CD4-positive, CD25-positive, alpha-beta regulatory T cell (primary cell): ENCODE measurements around the gene TBC1D9B. TPM values are rescaled to one million over a fixed set of nuclear protein-coding genes. Genes with fewer than 3 reads are reported as not detected.

ENCODE experiments used
- ATAC-seq, 2 donors: fragments of 150-1000 bp; cut with Tn5 transposase; one replicate each; pipeline ENCODE4 v1.10.0; 2021; ENCODE audit warnings: low read depth in 2 of 2, moderate number of reproducible peaks in 2 of 2, moderate library complexity in 1 of 2
- DNase-seq, 3 donors: peaks; one replicate each; pipeline versions ENCODE4 v3.0.0 to v3.0.0-alpha.2; 2012 to 2022; ENCODE audit warnings: mixed read lengths in 1 of 3
- H3K27ac ChIP-seq: one replicate; pipeline ENCODE4 v1.7.0; 2013; ENCODE audit warnings: mild to moderate bottlenecking, low read length; ENCODE audit not compliant: insufficient read depth, poor library complexity, severe bottlenecking
- H3K27me3 ChIP-seq: one replicate; pipeline ENCODE4 v1.7.0; 2013; ENCODE audit warnings: low read length; ENCODE audit not compliant: control insufficient read depth, insufficient read depth
- H3K36me3 ChIP-seq: one replicate; pipeline ENCODE4 v1.7.0; 2013; ENCODE audit warnings: mild to moderate bottlenecking, low read length, moderate library complexity; ENCODE audit not compliant: control insufficient read depth, insufficient read depth
- H3K4me1 ChIP-seq: 2 replicates; pipeline ENCODE4 v1.7.0; 2013; ENCODE audit warnings: mild to moderate bottlenecking, low read length; ENCODE audit not compliant: insufficient read depth, control insufficient read depth, poor library complexity, severe bottlenecking
- H3K4me3 ChIP-seq: one replicate; pipeline ENCODE4 v1.7.0; 2013; ENCODE audit warnings: low read depth, mild to moderate bottlenecking, low read length, moderate library complexity
- H3K9me3 ChIP-seq, 2 experiments: 1 replicate in 1 of 2; 2 replicates in 1 of 2; pipeline ENCODE4 v1.7.0; 2013; ENCODE audit warnings: low read length in 2 of 2, mild to moderate bottlenecking in 1 of 2, moderate library complexity in 1 of 2; ENCODE audit not compliant: control insufficient read depth in 2 of 2
- H3K27ac Mint-ChIP-seq, 3 donors: one replicate each; pipeline ENCODE4 v1.8.0; 2020 to 2022; ENCODE audit warnings: mild to moderate bottlenecking in 3 of 3, mixed read lengths in 3 of 3, moderate library complexity in 2 of 3
- H3K27me3 Mint-ChIP-seq: one replicate; pipeline ENCODE4 v1.8.0; 2022; ENCODE audit warnings: mild to moderate bottlenecking, mixed read lengths
- H3K36me3 Mint-ChIP-seq: one replicate; pipeline ENCODE4 v1.8.0; 2020; ENCODE audit warnings: mixed read lengths
- H3K4me1 Mint-ChIP-seq, 4 donors: one replicate each; pipeline ENCODE4 v1.8.0; 2020 to 2022; ENCODE audit warnings: mixed read lengths in 4 of 4, mild to moderate bottlenecking in 1 of 4
- H3K4me3 Mint-ChIP-seq, 4 donors: one replicate each; pipeline ENCODE4 v1.8.0; 2020 to 2022; ENCODE audit warnings: mild to moderate bottlenecking in 4 of 4, mixed read lengths in 4 of 4, moderate library complexity in 3 of 4
- H3K9me3 Mint-ChIP-seq, 7 donors: one replicate each; pipeline ENCODE4 v1.8.0; 2020 to 2022; ENCODE audit warnings: mixed read lengths in 7 of 7, mild to moderate bottlenecking in 3 of 7, moderate library complexity in 2 of 7
- polyA plus RNA-seq, 4 donors: library from polyadenylated mRNA; unstranded; fragments of 300-500 nt; fragmentation: Illumina TruSeq; gene quantifications; one replicate each; pipeline ENCODE4 v1.2.3, GENCODE V29; 2021
- total RNA-seq: library from RNA; stranded (reverse); gene quantifications from one replicate; pipeline ENCODE4 v1.2.3, GENCODE V29; 2022

TBC1D9B gene
- total and polyA plus RNA-seq, 5 donors from 2014 or later = 11.3 to 53.1 (median 15.9) TPM

DNA sequence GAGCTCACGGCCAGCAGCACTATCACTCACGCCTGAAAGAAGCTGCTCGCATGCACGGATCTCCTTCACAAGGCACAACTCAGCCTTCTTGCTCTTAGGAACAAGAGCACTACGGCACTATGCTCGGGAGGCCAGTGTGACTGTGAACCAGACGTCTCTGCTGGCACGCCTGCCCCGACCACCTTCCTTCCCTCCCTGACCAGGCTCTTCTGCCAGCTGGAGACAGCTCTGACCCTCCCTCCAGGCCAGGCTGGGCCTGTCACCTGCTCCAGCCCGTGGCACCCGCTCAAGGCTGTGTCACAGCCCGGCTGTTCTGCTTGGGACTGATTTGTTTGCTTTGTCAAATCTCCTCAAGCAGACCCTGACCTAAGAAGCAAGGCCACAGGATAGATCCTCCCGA is 7.0 kb downstream of the TBC1D9B start:
- peaks cover 45% of the 10 kb centered on the region for H3K36me3 ChIP-seq

DNA sequence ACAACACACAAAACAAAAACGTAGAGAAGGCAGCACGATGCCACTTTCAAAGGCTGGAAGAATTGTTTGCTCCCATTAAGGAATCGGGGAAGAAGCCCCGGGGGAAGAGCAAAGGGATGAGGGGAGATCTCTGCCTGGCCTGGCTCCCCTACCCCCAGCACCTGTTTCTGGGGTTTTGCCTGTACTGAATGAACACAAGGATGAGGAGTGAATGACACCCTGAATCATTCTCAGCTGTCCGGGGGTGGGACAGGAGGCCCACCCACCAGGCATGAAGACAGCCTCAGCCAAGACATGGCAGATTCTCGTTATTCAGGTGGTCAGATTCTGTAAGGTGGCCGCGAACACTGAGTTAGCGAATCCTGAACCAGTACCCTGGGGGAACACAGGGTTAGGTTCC is 7.5 kb downstream of the TBC1D9B start:
- Histone ChIP-seq H3K9me3 (no peaks in the 10 kb centered on the region), H3K4me1 (no peaks in the 10 kb centered on the region), H3K27me3 (no peaks in the 10 kb centered on the region), H3K36me3 (peaks cover 46% of the 10 kb centered on the region), H3K4me3 (no peak overlapping the region), H3K27ac (no peak overlapping the region)
- H3K27me3 Mint-ChIP-seq = no peaks in the 10 kb centered on the region
- H3K36me3 Mint-ChIP-seq = peaks cover 30% of the 10 kb centered on the region
- DNase-seq (no peak), ATAC-seq (no peak)
- no peaks in the 10 kb centered on the region for H3K9me3 Mint-ChIP-seq
- no peak overlapping the region for H3K4me3 Mint-ChIP-seq
- H3K4me1 Mint-ChIP-seq = peaks cover 0 to 15% (median 11%) of the 10 kb centered on the region in 4 donors
- no peak overlapping the region for H3K27ac Mint-ChIP-seq

More for the DNA sequence above, 7.0 kb downstream of the TBC1D9B start:
- no peak overlapping the region for H3K27ac ChIP-seq
- ATAC-seq = no peak
- no peak for DNase-seq
- H3K4me1 ChIP-seq = no peaks in the 10 kb centered on the region
- no peaks in the 10 kb centered on the region for H3K9me3 Mint-ChIP-seq
- H3K27me3 ChIP-seq = no peaks in the 10 kb centered on the region
- peaks cover 29% of the 10 kb centered on the region for H3K36me3 Mint-ChIP-seq
- no peak overlapping the region for H3K4me3 Mint-ChIP-seq
- peaks cover 0 to 19% (median 11%) of the 10 kb centered on the region in 4 donors for H3K4me1 Mint-ChIP-seq
- H3K27ac Mint-ChIP-seq = no peak overlapping the region
- no peaks in the 10 kb centered on the region for H3K27me3 Mint-ChIP-seq
- H3K4me3 ChIP-seq = no peak overlapping the region
- H3K9me3 ChIP-seq = no peaks in the 10 kb centered on the region

DNA sequence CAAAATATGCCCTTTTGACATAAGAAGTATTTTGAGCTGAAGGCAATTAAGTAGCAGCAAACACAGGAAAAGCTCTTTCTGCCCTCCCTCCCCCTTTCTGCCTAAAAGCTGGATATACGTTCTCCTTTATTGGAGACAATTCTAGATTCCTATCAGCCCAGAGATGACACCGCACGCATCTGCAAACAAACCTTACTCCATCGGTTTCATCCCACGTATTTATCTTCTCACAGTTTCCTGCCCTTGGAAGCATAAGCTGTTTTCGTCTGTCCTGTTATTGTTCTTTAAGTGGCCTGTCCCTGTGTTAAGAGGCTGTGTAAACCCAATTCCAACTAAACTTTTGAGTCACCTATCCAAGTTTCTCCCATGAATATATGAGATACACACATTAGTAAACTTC is 11.8 kb downstream of the TBC1D9B start:
- Mint-ChIP-seq H3K36me3 (peaks cover 35% of the 10 kb centered on the region), H3K27me3 (no peaks in the 10 kb centered on the region), H3K4me1 (peaks cover 0 to 10% (median 0%) of the 10 kb centered on the region in 4 donors), H3K27ac (no peak overlapping the region), H3K9me3 (no peaks in the 10 kb centered on the region), H3K4me3 (no peak overlapping the region)
- Histone ChIP-seq H3K4me3 (no peak overlapping the region), H3K9me3 (no peaks in the 10 kb centered on the region), H3K27ac (no peak overlapping the region), H3K4me1 (no peaks in the 10 kb centered on the region), H3K36me3 (peaks cover 62% of the 10 kb centered on the region), H3K27me3 (no peaks in the 10 kb centered on the region)
- ATAC-seq = no peak
- DNase-seq = no peak

DNA sequence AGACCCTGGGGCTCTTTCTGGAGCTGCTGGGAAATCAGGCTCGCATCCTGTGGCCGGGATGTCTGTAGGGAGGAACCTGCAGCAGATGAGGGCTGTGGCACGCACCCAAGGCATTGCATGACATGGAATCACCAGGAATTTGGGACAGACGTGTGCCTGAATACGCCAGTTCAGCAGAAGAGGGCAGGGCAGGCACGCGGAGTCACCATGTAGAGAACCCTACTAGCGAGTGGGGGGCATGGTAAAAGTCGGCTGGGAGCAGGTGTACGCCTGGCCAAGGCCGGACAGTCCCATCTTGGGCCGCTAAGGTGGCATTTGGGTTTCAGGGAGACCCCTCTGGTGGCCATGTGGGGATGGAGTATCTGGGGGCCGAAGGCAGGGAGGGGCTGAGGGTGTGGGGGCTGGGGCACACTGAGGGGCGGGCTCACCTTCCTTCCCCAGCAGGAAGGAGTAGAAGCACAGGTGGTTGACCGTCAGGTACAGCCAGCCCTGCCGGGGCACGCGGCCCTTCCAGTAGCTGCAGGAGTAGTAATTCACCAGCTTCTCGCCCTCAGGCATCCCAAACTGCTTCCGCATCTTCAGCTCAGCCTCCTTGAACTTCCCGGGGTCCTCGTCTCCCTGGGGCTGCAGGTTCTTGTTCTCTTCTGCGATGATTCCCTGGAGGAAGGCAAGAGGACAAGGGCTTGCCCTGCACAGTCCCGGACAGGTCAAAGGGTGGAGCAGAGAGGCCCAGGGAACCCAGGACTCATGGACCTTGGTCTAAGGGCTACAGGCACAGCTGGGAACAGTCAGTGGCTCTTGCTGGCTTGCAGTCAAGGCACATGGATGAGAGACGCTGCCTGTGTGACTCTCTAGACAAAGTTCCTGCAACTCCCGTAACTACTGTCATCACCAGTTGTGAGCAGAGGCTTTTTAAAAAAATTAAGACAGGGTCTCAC is 13.5 kb downstream of the TBC1D9B start:
- DNase-seq = no peak
- no peaks in the 10 kb centered on the region for H3K27me3 Mint-ChIP-seq
- Histone ChIP-seq H3K9me3 (no peaks in the 10 kb centered on the region), H3K4me1 (no peaks in the 10 kb centered on the region), H3K27ac (no peak overlapping the region), H3K4me3 (no peak overlapping the region), H3K27me3 (no peaks in the 10 kb centered on the region), H3K36me3 (peaks cover 64% of the 10 kb centered on the region)
- H3K36me3 Mint-ChIP-seq = peaks cover 32% of the 10 kb centered on the region
- ATAC-seq = no peak
- H3K4me3 Mint-ChIP-seq = no peak overlapping the region
- H3K4me1 Mint-ChIP-seq = peaks cover 0 to 5% (median 0%) of the 10 kb centered on the region in 4 donors
- no peaks in the 10 kb centered on the region for H3K9me3 Mint-ChIP-seq
- no peak overlapping the region for H3K27ac Mint-ChIP-seq

DNA sequence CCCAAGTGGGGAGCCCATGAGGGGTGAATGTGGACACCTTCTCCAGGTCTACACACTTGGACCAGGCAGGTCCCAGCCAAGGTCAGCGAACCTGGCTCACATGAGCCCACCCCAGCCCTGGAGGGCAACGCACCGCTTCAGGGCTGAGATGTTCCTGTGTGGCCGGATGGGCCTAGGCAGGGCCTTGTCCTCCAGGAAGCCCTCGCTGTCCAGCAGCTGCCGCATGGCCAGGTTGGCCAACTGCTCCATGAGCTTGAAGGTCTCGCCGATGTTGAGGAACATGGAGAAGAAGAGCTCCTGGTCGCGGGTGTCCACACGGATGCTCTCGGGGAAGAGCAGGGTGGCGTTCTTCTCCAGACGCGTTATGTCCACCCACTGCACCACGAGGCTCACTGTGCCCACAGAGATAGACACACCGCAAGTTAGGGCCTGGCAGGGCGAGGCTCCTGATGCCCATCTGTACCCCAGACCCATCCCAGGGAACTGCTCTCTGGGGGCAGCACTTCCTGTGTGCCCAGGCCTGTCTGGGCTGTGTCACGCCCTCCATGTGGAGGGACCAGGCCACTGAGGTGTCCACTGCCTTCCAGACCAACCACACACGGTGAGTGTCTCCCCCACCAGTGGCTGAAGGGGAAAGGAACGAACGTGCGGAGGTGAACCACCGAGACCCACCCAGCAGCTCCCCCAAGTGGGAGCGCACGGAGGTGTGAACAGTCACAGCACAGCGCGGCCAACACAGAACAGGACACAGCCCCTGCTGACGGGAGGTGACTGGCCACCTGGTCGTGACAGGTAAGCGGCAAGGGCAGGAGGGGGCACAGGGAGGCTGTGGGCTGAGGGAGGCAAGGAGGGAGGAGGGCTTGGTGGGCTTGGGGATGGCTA is 14.4 kb downstream of the TBC1D9B start:
- Mint-ChIP-seq H3K4me3 (no peak overlapping the region), H3K27me3 (no peaks in the 10 kb centered on the region), H3K27ac (no peak overlapping the region), H3K4me1 (peaks cover 0 to 5% (median 0%) of the 10 kb centered on the region in 4 donors), H3K36me3 (peaks cover 27% of the 10 kb centered on the region), H3K9me3 (no peaks in the 10 kb centered on the region)
- H3K36me3 ChIP-seq = peaks cover 57% of the 10 kb centered on the region
- no peak for DNase-seq
- no peaks in the 10 kb centered on the region for H3K9me3 ChIP-seq
- no peak overlapping the region for H3K27ac ChIP-seq
- no peaks in the 10 kb centered on the region for H3K4me1 ChIP-seq
- H3K4me3 ChIP-seq = no peak overlapping the region
- no peak for ATAC-seq
- no peaks in the 10 kb centered on the region for H3K27me3 ChIP-seq

DNA sequence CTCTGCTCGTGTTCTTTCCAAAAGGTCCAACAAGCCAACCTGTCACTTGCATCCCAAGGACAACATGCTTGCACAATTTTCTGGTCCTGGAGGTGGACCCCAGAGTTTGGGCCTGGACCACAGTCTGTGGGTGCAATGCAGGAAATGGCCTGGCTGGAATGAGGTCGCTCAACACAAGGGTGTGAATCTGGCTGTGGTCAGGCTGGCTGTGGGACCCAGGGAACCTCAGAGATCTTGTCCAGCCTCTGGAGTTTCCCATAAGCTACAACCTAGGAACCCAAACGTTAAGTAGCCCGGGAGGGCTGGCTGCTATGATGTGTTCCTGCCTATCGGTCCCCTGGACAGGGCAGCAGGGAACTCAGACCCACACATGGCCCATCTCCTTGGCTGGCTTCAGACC is 15.4 kb downstream of the TBC1D9B start:
- ATAC-seq (no peak), DNase-seq (no peak)
- peaks cover 26% of the 10 kb centered on the region for H3K36me3 Mint-ChIP-seq
- H3K27ac Mint-ChIP-seq = peak overlapping the region in 1 of 3 donors; percentile 46
- Histone ChIP-seq H3K27me3 (no peaks in the 10 kb centered on the region), H3K4me3 (no peak overlapping the region), H3K27ac (no peak overlapping the region), H3K9me3 (no peaks in the 10 kb centered on the region), H3K4me1 (no peaks in the 10 kb centered on the region), H3K36me3 (peaks cover 50% of the 10 kb centered on the region)
- H3K4me1 Mint-ChIP-seq = peaks cover 0 to 5% (median 0%) of the 10 kb centered on the region in 4 donors
- no peaks in the 10 kb centered on the region for H3K27me3 Mint-ChIP-seq
- no peaks in the 10 kb centered on the region for H3K9me3 Mint-ChIP-seq
- no peak overlapping the region for H3K4me3 Mint-ChIP-seq

DNA sequence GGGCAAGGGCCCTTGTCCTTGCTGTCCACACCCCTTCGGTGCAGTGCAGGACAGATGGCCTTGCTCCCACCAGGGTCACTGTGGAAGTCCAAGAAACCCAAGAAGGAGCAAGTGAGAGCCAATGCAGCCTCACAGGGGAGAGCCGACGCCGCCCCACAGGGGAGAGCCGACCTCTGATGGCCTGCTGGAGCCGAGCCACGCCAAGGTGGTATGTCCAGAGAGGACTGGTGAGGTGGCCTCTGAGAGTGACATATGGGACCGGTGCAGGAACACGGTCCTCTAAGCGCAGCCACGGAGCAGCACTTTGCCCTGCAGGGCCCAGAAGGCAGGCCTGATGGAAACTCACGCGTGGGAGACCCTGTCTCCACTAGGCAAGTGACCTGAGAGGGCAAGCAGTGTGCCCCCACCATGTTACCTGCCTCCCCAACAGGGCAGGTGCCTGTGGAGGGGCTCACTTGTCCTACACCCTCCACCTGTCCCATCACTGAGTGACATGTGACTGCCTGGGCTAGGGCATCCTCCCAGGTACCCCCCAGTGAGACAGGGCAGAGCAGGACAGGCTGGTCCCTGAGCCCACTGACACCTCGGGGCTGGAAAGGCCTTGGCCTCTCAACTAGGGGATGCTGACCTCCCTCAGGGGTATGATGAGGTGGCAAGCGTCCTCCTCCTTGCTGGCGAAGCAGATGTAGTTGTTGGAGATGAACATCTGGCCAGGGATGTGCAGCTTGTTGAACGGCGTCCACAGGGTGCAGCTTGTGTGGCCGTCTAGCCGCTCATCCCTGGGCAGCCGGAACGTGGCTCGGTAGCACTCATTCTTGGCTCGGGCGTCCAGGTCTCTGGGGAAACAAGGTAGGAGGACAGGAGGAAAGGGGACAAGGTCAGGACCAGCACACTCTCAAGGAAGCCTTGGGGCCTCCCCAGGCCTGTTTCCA is 16.7 kb downstream of the TBC1D9B start:
- Histone ChIP-seq H3K4me3 (no peak overlapping the region), H3K9me3 (no peaks in the 10 kb centered on the region), H3K27me3 (no peaks in the 10 kb centered on the region), H3K4me1 (no peaks in the 10 kb centered on the region), H3K27ac (no peak overlapping the region), H3K36me3 (peaks cover 53% of the 10 kb centered on the region)
- DNase-seq (no peak), ATAC-seq (no peak)
- no peaks in the 10 kb centered on the region for H3K27me3 Mint-ChIP-seq
- no peak overlapping the region for H3K4me3 Mint-ChIP-seq
- peaks cover 0 to 5% (median 0%) of the 10 kb centered on the region in 4 donors for H3K4me1 Mint-ChIP-seq
- H3K36me3 Mint-ChIP-seq = peaks cover 36% of the 10 kb centered on the region
- H3K9me3 Mint-ChIP-seq = peaks cover 0 to 2% (median 0%) of the 10 kb centered on the region in 7 donors
- no peak overlapping the region for H3K27ac Mint-ChIP-seq
